GM20431 (cell line): ENCODE data around the gene LMO1.

Experiments
- in situ Hi-C: fragments of 300-500 bp; cut with MseI, MboI; formaldehyde crosslinking; loops from one replicate; pipeline ENCODE4 v1.15.0; 2020; ENCODE audit warnings: low sequenced_read_pairs; ENCODE audit not compliant: unreplicated experiment

Gene LMO1

DNA sequence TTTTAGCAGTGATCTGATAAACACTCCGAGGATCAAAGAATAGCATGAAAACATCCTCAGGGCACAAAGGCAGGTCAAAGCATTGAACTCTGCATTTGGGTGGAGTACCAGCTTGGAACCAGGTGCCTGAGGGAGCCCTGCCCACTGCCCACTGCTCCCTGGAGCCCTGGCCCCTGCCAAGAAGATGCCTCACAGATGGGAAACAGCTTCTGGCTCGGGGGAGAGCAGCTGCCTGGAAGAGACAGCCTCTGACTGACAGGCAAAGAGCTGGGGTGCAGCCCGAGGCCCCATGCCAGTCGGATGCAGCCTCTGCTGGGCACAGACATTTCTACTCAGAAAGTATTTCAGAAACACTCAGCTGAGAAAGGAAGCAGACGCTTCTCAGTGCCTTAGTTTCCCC, 13.2 kb downstream of the LMO1 start:
- in situ Hi-C loops: no loop called here

DNA sequence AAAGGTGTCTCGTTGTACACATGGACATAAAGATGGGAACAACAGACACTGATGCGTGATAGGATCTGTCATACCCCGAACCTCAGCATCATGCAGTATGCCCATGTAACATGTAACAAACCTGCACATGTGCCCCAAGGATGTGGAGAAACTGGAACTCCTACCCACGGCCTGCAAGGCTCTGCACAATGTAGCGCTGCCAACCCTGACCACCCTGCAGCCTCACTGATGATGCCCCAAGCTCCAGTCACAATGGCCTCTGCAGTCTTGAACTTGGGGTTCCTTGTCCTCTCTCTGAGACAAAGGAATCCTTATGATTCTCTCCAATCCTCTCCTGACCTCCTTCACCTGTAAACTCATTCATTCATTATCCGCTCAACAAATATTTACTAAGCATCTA, 14.2 kb downstream of the LMO1 start:
- in situ Hi-C loops: no loop called here

DNA sequence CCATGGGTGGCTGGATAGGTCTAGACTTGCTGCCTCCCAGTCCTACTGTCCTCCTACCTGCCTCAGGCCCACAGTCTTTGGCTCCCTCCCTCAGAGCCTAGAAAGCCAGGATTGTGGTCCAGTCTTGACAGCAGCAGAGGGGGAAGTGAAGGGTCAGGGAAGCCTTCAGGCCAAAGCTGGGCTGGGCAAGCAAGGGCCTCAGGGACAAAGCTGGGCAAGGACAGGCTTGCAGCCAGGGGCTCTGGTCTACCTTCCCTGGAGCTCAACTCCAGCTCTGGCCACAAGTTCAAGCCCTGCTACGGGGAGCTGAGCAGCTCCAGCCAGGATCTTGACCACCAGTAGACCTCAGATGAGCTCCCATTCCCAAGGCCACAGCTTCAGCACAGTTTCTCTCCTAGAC, 14.9 kb downstream of the LMO1 start:
- in situ Hi-C loops: no loop called here

DNA sequence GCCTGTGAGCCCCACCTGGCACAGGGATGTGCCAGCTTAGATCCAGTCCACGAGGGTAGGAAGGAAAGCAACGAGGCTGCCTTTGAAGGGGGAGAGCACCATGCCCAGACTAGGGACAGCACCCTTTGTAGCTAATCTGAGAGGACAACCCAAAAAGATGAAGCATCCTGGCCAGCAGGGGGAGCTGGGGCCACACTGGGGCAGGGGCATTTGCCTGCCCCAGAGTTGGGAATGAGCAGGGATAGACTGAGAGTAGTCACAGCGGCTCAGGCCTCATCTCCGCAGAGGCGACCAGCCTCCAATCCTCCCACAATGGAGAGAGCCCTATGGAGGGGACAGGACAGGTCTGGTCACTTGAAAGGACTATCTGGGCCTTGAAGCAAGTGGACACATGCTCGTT, 16.4 kb downstream of the LMO1 start:
- in situ Hi-C loops: no loop called here

DNA sequence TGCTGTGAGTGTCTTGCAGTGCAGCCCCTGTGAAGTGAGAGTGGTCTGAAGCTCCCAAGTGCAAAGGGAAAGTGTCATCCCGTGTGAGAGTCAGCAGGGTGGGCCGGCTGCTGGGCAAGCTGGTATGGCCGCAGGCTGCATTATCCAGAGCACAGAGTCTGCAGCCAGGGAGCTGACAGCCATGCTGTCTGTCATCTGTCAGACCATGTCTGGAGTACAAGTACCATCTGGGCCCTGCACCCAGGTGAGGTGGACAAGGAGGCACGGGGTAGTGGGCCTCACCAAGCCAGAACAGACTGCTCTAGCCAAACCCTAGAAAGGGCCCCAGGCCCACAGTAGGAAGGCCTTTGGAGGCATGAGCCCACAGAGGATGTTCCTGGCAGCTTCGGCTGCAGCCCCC, 20.2 kb downstream of the LMO1 start:
- in situ Hi-C loops: no loop called here

DNA sequence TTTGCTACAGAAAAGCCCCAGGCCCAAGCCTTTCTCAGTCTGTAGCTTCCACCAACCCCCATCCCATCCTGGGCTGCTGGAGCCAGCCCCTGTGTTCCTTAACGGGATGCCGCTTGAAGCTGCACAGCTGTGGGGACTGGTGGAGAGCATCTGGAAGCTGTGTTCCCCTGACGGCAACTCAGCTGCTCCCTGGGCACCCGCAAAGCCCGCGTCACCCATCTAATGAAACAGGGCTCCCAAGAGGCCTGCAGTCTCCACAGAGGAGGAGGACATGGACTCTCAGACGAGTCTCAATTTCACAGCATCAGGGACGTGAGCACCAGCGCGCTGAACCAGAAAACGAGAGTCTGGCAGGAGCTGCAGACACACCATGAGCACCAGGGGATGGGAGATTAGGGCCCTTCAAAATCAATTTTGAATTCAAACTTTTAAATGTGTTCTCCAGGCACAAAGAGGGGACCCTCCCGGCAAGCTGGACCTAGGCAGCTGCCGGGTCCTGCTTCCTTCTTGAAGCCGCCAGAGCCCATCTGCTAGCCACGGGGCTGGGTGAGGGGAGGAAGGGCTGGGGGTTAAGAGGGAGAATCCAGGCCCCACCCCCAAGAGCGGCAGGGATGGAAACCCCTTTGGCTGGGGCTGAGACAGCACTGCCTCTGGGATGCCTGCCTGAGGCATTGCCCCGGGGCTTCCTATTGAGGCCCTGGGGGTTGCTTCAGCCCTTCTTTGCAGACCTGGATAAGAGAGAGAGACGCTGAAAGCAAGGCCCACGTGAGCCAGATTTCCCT, 21.0 kb downstream of the LMO1 start:
- in situ Hi-C loops: no loop called here

DNA sequence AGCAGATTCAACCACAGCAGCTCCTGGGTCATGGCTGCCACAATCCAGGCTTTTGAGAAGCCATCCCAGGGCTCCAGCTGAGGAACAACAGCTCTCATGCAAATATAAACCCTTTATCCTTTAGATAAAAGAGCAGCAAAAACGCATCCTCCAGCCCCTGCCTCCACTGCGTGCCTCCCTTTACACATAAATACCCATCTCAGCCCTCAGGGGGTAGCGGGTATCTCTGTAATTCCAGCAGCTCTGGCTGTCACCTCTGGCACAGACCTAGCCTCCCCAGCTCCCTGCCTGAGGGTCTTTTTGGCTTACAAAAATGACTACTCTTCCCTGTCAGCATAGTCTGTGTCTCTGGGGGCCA, 21.6 kb downstream of the LMO1 start:
- in situ Hi-C loops: no loop called here

DNA sequence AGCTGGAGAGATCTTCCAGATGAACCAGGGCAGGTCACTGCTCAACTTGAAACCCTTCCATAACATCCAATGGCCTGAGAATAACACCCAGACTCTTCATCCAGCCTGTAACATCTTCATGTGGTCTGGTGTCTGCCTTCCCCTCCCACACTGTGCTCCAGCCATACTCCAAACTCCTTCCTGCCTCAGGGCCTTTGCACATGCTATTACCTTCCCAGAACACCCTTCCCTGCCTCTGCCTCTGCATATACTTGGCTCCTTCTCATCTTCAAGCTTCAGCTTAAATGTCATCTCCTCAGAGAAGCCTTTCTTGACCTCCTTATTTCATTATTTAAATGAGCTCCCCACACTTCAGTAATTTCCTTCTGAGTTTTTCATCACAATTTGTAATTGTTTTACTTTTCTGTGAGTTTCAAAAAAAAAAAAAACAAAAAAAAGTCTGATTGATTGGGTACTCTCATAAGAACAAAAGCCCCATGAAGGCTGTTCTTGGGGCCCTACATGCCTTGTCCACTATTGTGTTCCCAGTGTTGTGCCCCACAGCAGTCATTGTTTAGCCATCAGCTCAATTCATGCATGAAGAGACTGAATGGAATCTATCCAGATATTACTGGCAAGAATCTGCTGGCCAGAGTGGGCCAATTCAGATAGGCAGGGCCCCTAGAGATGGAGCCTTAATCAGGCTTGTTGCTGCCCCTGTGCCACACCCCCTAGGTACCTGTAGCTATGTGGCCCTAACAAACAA, 22.1 kb downstream of the LMO1 start:
- in situ Hi-C loops: no loop called here

DNA sequence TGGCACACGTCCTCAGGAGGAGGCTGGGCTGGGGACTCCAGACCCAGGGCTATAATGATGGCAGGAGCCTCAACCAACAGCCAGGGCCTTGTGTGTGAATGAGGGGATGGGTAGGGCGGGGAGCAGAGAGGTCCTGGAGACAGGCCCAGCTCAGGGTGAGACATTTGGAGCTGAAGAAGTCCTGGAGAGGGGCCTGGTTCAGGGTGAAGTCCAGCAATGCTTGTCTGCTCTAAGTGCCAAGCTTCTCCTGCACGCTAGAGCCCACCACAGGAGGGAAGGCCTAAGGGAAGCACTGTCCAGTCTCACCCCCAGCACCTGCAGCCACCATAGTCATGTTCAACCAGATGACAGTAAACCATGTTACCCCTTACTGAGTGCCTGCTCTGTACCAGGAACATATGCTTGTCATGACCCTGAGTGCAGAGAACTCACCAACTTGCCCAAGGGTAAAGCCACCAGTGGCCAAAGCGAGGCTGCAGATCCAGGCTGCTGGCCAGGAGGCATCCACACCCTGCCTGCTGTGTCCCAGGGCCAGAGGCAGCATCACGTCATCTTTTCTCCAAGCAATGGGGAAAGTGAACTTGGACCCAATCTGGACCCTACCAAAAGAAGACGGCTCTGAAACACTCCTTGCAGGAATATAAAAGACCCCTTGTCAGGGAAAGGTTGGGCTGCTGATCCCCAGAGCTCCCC, 24.0 kb downstream of the LMO1 start:
- in situ Hi-C loops: no loop called here

DNA sequence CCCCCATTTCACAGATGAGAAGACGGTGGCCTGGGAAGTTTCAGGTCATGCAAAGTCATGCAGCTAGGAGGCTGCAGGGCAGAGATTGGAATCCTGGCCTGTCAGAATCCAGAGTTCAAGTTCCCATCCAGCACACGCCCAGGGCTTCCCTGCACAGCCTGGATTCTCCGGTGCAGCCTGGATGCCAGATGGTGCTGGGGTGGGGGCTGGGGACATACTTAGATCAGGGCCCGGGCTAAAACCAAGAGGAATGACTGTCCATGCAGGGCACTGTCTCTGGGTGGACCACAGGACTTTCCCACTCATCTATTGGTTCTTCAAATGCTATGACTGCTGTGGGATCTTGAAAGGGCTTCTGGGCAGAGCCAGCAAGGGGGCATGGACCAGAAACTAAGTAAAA, 24.6 kb downstream of the LMO1 start:
- in situ Hi-C loops: no loop called here

DNA sequence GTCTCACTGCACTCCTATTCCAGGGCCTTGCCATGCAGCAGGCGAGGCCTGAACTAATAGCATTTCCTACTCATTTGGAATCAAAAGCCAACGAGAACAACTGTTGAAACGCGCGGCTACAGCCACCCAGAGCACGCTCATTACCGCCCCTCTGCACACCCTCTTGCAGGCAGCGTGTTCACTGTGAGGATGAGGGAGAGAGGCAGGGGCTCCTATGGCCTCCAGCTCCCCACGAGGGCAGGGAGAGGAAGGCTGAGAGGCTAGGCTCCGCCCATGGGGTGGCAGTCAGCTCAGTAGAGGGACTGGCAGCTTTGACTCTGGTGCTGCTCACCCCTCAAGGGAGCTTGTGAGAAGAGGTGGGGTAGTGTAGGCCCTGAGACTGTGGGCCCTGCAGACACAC, 26.2 kb downstream of the LMO1 start:
- in situ Hi-C loops: no loop called here

DNA sequence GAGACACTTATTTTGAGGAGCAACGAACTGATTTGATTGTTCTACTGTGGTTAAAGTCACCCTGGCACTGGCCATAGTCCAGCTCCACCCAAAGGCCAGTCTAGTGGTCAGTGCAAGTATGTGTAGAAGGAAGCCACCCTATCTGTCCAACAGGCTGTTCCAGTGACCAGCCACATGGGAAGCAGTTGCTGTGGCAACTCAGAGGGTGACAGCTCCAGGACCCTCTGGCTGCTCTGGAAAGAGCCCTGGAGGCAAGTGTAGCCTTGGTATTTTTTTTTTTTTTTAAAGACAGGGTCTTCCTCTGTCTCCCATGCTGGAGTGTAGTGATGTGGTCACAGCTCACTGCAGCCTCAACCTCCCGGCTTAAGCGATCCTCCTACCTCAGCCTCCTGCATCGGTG, 27.8 kb downstream of the LMO1 start:
- in situ Hi-C loops: no loop called here

DNA sequence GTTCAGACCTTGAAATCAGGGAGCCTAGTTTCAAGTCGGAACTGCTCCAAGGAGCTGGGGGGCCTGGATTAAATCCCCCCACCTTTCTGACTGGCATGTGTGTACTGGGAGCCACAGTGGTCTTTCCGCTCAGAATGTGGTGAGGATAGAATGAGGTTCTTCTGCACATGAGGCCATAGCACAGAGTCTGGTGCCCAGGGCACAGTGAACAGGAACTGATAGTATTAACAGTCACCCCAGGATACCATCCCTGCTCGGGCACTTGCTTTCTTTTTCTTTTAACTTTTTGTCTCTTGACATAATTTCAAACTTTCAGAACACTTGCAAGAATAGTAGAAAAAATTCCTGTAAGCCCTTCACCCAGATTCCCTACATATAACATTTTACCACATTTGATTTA, 28.8 kb downstream of the LMO1 start:
- in situ Hi-C loops: no loop called here

DNA sequence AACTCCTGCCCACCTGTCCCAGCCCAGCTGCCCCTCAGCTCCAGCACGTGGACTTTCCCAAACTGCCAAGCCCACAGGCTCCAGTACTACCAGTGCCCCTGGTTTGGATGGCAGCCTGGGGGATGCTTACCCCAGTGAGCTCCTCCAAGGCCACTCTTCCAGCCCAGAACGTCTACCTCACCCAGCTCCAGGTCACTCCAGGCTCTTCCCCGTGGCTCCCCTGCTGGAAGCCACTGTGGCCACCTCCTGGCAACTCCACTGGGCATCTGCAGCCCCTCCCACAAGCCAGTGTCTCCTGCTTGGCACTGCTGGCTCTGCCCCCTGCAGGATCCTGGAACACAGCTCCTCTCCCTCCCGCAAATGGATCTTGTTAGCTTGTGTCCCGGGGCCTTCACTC, 29.3 kb downstream of the LMO1 start:
- in situ Hi-C loops: no loop called here

DNA sequence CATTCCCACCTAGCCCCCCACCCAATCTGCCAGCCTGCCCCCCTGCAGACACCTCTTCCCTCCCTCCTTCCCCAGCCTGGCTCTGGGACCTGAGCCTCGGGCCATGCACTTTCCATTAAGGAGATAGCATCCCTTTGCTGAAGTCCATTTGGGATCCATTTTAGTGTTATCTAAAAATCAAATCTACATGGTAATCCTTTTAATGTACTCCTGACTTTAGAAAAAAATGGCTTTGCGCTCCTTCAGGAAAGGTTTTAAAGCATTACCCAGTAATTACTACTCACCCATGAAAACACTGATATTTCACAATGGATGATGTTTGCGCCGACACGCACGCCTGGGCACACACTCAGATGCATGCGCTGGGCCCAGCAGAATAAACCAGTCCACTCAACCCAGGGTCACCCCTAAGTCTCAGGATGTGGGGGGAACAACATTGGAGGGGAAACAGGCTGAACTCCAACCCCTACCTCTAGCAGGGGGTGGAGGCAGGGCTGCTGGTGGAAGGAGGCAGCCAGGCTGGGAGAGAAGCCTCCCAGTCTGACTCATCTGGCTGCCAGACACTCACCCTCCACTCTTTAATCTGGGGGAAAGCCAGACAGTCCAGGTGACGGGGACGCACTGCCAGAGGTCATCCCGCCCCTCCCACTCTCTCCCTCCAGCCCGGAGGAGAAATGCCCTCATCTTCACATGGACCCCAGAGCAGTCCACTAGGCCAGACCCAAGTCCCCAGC, 29.8 kb downstream of the LMO1 start:
- in situ Hi-C loops: no loop called here

DNA sequence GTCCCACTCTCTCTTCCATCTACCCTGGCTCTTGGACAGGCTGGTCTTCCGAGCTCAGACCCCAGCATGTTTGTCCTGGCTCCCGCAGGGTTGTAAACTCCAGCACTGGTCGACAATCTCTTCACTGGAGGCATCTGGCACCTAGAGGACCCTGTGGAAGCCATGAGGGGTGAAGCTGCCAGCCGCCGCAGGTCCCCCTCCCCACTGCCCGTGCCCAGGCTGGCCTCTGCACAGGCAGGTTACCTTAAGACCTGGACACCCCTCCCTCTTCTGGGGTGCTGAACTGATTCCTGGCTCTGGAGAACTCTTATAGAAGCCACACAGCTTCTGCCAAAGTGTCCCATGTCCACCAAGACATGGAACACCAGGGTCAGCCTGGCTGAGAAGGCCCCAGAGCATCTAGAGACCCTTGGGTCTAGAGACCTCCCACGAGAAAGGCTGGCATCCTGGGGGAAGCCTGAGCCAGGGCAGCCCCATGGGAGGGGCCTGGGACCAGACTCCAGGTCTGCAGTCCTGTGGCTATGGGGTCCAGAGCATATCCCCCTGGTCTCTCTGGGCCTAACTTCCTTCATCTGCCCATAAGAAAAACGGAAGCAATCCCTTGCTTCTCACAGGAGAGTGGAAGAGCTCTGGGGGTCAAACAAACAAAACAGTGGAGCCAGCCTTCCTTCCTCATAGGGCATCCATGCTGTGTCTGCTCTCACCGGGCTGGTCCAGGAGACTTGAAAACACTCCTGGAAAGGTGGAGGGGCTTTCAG, 30.6 kb downstream of the LMO1 start:
- in situ Hi-C loops: no loop called here

DNA sequence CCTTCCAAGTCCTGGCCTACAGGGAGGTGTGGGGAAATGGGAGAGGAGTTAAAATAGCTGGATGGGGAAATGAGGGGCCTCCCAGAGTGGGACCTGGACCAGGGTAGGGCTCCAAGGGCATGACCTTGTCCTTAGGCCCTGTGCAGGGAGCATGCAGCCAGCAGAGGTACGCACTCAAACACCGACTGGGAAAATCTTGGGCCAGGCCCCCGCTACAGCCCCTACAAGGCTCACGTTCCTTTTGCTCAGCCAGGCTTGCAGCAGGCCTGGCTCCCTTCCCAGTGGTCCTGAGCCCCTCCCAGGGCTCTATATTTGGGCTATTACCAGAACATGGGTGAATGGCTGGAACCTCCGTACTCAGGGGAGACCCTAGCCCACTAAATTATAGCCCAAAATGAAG, 31.3 kb downstream of the LMO1 start:
- in situ Hi-C loops: no loop called here

DNA sequence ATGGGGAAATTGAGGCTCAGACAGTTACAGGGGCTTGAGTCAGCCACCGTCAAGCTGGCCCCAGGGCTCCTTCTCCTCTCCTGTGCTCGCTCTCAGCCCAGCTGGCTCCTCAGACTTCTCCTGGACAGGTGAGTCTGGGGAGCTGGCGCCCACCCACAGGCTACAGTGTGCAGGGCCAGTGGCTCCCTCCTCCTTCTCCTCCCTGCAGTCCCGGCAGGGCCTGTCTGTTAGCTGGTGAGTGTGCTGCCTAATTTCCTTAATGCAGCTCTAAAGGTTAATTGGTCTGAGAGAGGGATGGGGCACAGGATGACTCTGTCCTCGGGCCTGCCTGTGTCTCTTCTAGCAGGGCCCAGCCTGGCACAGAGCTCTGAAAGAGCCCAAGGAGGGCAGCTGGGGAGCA, 31.7 kb downstream of the LMO1 start:
- in situ Hi-C loops: no loop called here

DNA sequence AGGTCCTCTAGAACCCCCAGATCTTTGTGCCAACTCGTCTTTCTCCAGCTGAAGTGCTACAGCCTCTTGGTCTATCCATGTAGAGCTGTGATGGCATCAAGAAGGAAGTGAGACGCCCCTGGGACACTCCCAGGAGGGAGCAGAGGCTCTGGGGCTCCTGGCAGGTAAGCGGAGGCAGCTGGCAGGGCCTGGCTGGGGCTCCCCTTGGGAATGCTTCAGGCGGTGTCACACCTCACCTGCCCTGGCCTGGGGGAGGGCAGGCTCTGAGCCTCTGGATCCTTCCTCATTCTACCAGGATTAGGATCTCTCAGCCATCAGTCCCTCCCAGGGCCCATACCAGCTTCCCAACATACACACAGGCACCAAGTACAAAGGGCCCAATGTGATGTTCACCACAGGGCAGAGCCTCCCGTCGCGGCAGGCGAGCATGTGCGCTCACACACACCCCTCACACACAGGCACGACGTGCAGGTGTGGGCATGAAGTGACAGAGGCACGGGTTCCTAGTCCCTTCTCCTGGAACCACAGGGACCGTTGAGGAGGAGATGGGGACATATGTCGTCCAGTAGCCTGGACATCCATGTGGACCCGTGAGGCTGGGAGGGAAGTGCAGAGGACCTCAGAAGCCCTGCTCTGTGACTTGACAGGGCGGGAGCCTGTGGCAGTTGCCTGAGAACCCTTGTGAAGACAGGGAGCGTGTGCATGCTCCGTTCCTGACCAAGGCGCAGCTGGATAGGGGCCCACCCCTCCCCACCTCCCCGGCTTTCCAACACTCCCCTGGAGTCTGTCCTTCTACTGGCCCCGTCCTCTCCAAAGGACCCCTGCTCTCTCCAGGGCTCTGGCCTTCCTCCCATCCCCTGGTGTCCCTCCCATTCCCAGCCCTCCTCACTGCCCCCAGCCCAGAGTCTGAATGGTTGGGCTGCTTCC, 32.5 kb downstream of the LMO1 start:
- in situ Hi-C loops: no loop called here
